SK-MEL-5 (cell line): ENCODE results near the gene TMEM255B. TPM values are rescaled to one million over a fixed set of nuclear protein-coding genes. Genes with fewer than 3 reads are reported as not detected.

Source experiments
- DNase-seq: peaks from one replicate; pipeline ENCODE4 v3.0.0-alpha.2; 2016; ENCODE audit warnings: low read depth, low spot score
- in situ Hi-C: cut with HindIII; loops from 2 replicates; pipeline ENCODE4 v1.10.0; 2016; ENCODE audit warnings: low sequenced_read_pairs, high pct_unique_total_duplicates, low pct_unique_long_range_greater_than_20kb
- total RNA-seq: library from RNA; depleted of rRNA; stranded (reverse); fragments of >200 nt; shearing (Covaris generic); gene quantifications from 2 replicates; pipeline ENCODE4 v1.2.3, GENCODE V29; 2014

Gene TMEM255B
- total RNA-seq, 1 experiment from 2014 or later = 0.48 TPM

GRCh38 chr13:113804703-113805430 lies 45.8 kb downstream of the TMEM255B start:
- DNase-seq = no peak
- in situ Hi-C loops = no loop called here

GRCh38 chr13:113805431-113806103 lies 46.5 kb downstream of the TMEM255B start:
- in situ Hi-C loops = no loop called here
- no peak for DNase-seq

- in situ Hi-C loops = no loop called here
- DNase-seq = no peak
Measured at GRCh38 chr13:113806104-113806471, 47.1 kb downstream of the TMEM255B start.

GRCh38 chr13:113806526-113806925 lies 47.5 kb downstream of the TMEM255B start:
- no peak for DNase-seq
- in situ Hi-C loops = no loop called here

GRCh38 chr13:113808058-113808834 lies 49.2 kb downstream of the TMEM255B start:
- in situ Hi-C loops = no loop called here
- no peak for DNase-seq

GRCh38 chr13:113809934-113810333 lies 50.9 kb downstream of the TMEM255B start:
- in situ Hi-C loops = no loop called here
- no peak for DNase-seq

GRCh38 chr13:113810640-113811039 lies 51.6 kb downstream of the TMEM255B start:
- no peak for DNase-seq
- in situ Hi-C loops = no loop called here

- DNase-seq = no peak
Measured at GRCh38 chr13:113811081-113811928, 52.3 kb downstream of the TMEM255B start.

GRCh38 chr13:113812178-113813040 lies 53.4 kb downstream of the TMEM255B start:
- in situ Hi-C loops = no loop called here
- no peak for DNase-seq

More at GRCh38 chr13:113811081-113811928, 52.3 kb downstream of the TMEM255B start:
- in situ Hi-C loops = no loop called here

- no peak for DNase-seq
- in situ Hi-C loops = no loop called here
Measured at GRCh38 chr13:113813070-113813748, 54.2 kb downstream of the TMEM255B start.

GRCh38 chr13:113813749-113814434 lies 54.9 kb downstream of the TMEM255B start:
- no peak for DNase-seq
- in situ Hi-C loops = no loop called here

GRCh38 chr13:113814435-113814821 lies 55.4 kb downstream of the TMEM255B start:
- no peak for DNase-seq
- in situ Hi-C loops = no loop called here

GRCh38 chr13:113815151-113816058 lies 56.4 kb downstream of the TMEM255B start:
- in situ Hi-C loops = no loop called here
- DNase-seq = peak; percentile 74

GRCh38 chr13:113816254-113816929 lies 57.4 kb downstream of the TMEM255B start:
- peak; percentile 17 for DNase-seq
- in situ Hi-C loops = no loop called here
